Measurements from ENCODE around the gene TMEM258.

TMEM258 gene

GRCh38 chr11:61768376-61769076 is 23.9 kb downstream of the TMEM258 start:
- H3K9me3 Mint-ChIP-seq = no peaks in the 10 kb centered on the region
- H3K27me3 Mint-ChIP-seq = no peaks in the 10 kb centered on the region
- no peaks in the 10 kb centered on the region for H3K4me1 Mint-ChIP-seq (ENCODE audit: low read depth)
- H3K4me3 Mint-ChIP-seq = no peak overlapping the region
- no peaks in the 10 kb centered on the region for H3K36me3 Mint-ChIP-seq (ENCODE audit: low read depth)
- H3K27ac Mint-ChIP-seq = no peak overlapping the region

GRCh38 chr11:61766353-61766841 is 26.0 kb downstream of the TMEM258 start:
- Mint-ChIP-seq H3K4me1 (ENCODE audit: low read depth) (no peaks in the 10 kb centered on the region), H3K4me3 (no peak overlapping the region), H3K9me3 (no peaks in the 10 kb centered on the region), H3K27ac (no peak overlapping the region), H3K27me3 (no peaks in the 10 kb centered on the region), H3K36me3 (ENCODE audit: low read depth) (no peaks in the 10 kb centered on the region)

- H3K4me3 Mint-ChIP-seq = no peak overlapping the region
- H3K27ac Mint-ChIP-seq = no peak overlapping the region
- no peaks in the 10 kb centered on the region for H3K4me1 Mint-ChIP-seq (ENCODE audit: low read depth)
- no peaks in the 10 kb centered on the region for H3K27me3 Mint-ChIP-seq
- H3K9me3 Mint-ChIP-seq = no peaks in the 10 kb centered on the region
- no peaks in the 10 kb centered on the region for H3K36me3 Mint-ChIP-seq (ENCODE audit: low read depth)
Measured at GRCh38 chr11:61765550-61766253, 26.7 kb downstream of the TMEM258 start.

GRCh38 chr11:61764606-61765260 is 27.7 kb downstream of the TMEM258 start:
- H3K27ac Mint-ChIP-seq = no peak overlapping the region
- H3K27me3 Mint-ChIP-seq = no peaks in the 10 kb centered on the region
- no peak overlapping the region for H3K4me3 Mint-ChIP-seq
- H3K9me3 Mint-ChIP-seq = no peaks in the 10 kb centered on the region
- H3K36me3 Mint-ChIP-seq (ENCODE audit: low read depth) = no peaks in the 10 kb centered on the region
- no peaks in the 10 kb centered on the region for H3K4me1 Mint-ChIP-seq (ENCODE audit: low read depth)

GRCh38 chr11:61763930-61764605 is 28.3 kb downstream of the TMEM258 start:
- H3K36me3 Mint-ChIP-seq (ENCODE audit: low read depth) = no peaks in the 10 kb centered on the region
- H3K9me3 Mint-ChIP-seq = no peaks in the 10 kb centered on the region
- H3K4me1 Mint-ChIP-seq (ENCODE audit: low read depth) = no peaks in the 10 kb centered on the region
- no peak overlapping the region for H3K27ac Mint-ChIP-seq
- H3K27me3 Mint-ChIP-seq = no peaks in the 10 kb centered on the region
- no peak overlapping the region for H3K4me3 Mint-ChIP-seq

- no peaks in the 10 kb centered on the region for H3K9me3 Mint-ChIP-seq
- no peak overlapping the region for H3K27ac Mint-ChIP-seq
- H3K4me3 Mint-ChIP-seq = no peak overlapping the region
- H3K36me3 Mint-ChIP-seq (ENCODE audit: low read depth) = no peaks in the 10 kb centered on the region
- H3K4me1 Mint-ChIP-seq (ENCODE audit: low read depth) = no peaks in the 10 kb centered on the region
- no peaks in the 10 kb centered on the region for H3K27me3 Mint-ChIP-seq
Measured at GRCh38 chr11:61762798-61763197, 29.6 kb downstream of the TMEM258 start.

- Mint-ChIP-seq H3K27ac (no peak overlapping the region), H3K4me3 (no peak overlapping the region), H3K4me1 (ENCODE audit: low read depth) (no peaks in the 10 kb centered on the region), H3K9me3 (no peaks in the 10 kb centered on the region), H3K36me3 (ENCODE audit: low read depth) (no peaks in the 10 kb centered on the region), H3K27me3 (no peaks in the 10 kb centered on the region)
Measured at GRCh38 chr11:61762223-61762615, 30.2 kb downstream of the TMEM258 start.

- Mint-ChIP-seq H3K36me3 (ENCODE audit: low read depth) (no peaks in the 10 kb centered on the region), H3K27me3 (no peaks in the 10 kb centered on the region), H3K4me1 (ENCODE audit: low read depth) (peaks cover under 1% of the 10 kb centered on the region), H3K4me3 (no peak overlapping the region), H3K27ac (no peak overlapping the region), H3K9me3 (no peaks in the 10 kb centered on the region)
Measured at GRCh38 chr11:61761440-61762222, 30.8 kb downstream of the TMEM258 start.

GRCh38 chr11:61760946-61761345 is 31.5 kb downstream of the TMEM258 start:
- no peak overlapping the region for H3K4me3 Mint-ChIP-seq
- no peaks in the 10 kb centered on the region for H3K9me3 Mint-ChIP-seq
- H3K4me1 Mint-ChIP-seq (ENCODE audit: low read depth) = peaks cover 8% of the 10 kb centered on the region
- H3K27ac Mint-ChIP-seq = no peak overlapping the region
- H3K36me3 Mint-ChIP-seq (ENCODE audit: low read depth) = no peaks in the 10 kb centered on the region
- H3K27me3 Mint-ChIP-seq = no peaks in the 10 kb centered on the region

GRCh38 chr11:61757213-61757862 is 35.1 kb downstream of the TMEM258 start:
- Mint-ChIP-seq H3K9me3 (no peaks in the 10 kb centered on the region), H3K27ac (no peak overlapping the region), H3K36me3 (ENCODE audit: low read depth) (no peaks in the 10 kb centered on the region), H3K27me3 (peaks cover 10% of the 10 kb centered on the region), H3K4me1 (ENCODE audit: low read depth) (peaks cover 16% of the 10 kb centered on the region), H3K4me3 (no peak overlapping the region)

- H3K4me3 Mint-ChIP-seq = no peak overlapping the region
Measured at GRCh38 chr11:61756452-61757212, 35.8 kb downstream of the TMEM258 start.

GRCh38 chr11:61756147-61756451 is 36.3 kb downstream of the TMEM258 start:
- Mint-ChIP-seq H3K9me3 (no peaks in the 10 kb centered on the region), H3K4me3 (no peak overlapping the region), H3K36me3 (ENCODE audit: low read depth) (no peaks in the 10 kb centered on the region), H3K27ac (no peak overlapping the region), H3K4me1 (ENCODE audit: low read depth) (peaks cover 20% of the 10 kb centered on the region), H3K27me3 (peaks cover 19% of the 10 kb centered on the region)

More at GRCh38 chr11:61756452-61757212, 35.8 kb downstream of the TMEM258 start:
- Mint-ChIP-seq H3K27ac (no peak overlapping the region), H3K36me3 (ENCODE audit: low read depth) (no peaks in the 10 kb centered on the region), H3K9me3 (no peaks in the 10 kb centered on the region), H3K27me3 (peaks cover 16% of the 10 kb centered on the region), H3K4me1 (ENCODE audit: low read depth) (peaks cover 20% of the 10 kb centered on the region)
